Progenitor cell of endocrine pancreas (in vitro differentiated cells): ENCODE measurements around the gene UBE2G2. TPM values are rescaled to one million over a fixed set of nuclear protein-coding genes. Genes with fewer than 3 reads are reported as not detected.

Source experiments
- DNase-seq: peaks from one replicate; pipeline ENCODE4 v3.0.0; 2021; ENCODE audit warnings: low spot score; ENCODE audit not compliant: unreplicated experiment
- H3K27ac Mint-ChIP-seq: 2 replicates; pipeline ENCODE4 v1.8.0; 2021; ENCODE audit warnings: mild to moderate bottlenecking, moderate library complexity, mixed read lengths
- H3K27me3 Mint-ChIP-seq: 2 replicates; pipeline ENCODE4 v1.8.0; 2021; ENCODE audit warnings: mixed read lengths
- H3K36me3 Mint-ChIP-seq: 2 replicates; pipeline ENCODE4 v1.8.0; 2022; ENCODE audit warnings: mixed read lengths; ENCODE audit not compliant: insufficient read depth
- H3K4me1 Mint-ChIP-seq: 2 replicates; pipeline ENCODE4 v1.8.0; 2021; ENCODE audit warnings: low read depth, mixed read lengths
- H3K4me3 Mint-ChIP-seq: 2 replicates; pipeline ENCODE4 v1.8.0; 2021; ENCODE audit warnings: low read depth, mild to moderate bottlenecking, moderate library complexity, mixed read lengths
- H3K9me3 Mint-ChIP-seq: 2 replicates; pipeline ENCODE4 v1.8.0; 2021; ENCODE audit warnings: low read depth, mixed read lengths
- CTCF ChIP-seq: fragments of 200-600 bp; sonication (generic); IDR thresholded peaks from one replicate; pipeline ENCODE4 v1.5.0; 2021; ENCODE audit warnings: antibody characterized with exemption, mild to moderate bottlenecking; ENCODE audit not compliant: unreplicated experiment
- total RNA-seq: library from RNA; stranded (reverse); gene quantifications from 2 replicates; pipeline ENCODE4 v1.2.1, GENCODE V29; 2021

The UBE2G2 gene
- total RNA-seq, 1 donor from 2014 or later, result 78.7 TPM

GRCh38 chr21:44730951-44731579 is 70.6 kb downstream of the UBE2G2 start:
- DNase-seq, result no peak
- Mint-ChIP-seq H3K9me3 (no peaks in the 10 kb centered on the region), H3K4me1 (no peaks in the 10 kb centered on the region), H3K36me3 (no peaks in the 10 kb centered on the region), H3K27ac (no peak overlapping the region), H3K27me3 (peaks cover 32% of the 10 kb centered on the region), H3K4me3 (no peak overlapping the region)
- no peak for TF ChIP-seq CTCF

- no peak for DNase-seq
- Mint-ChIP-seq H3K36me3 (no peaks in the 10 kb centered on the region), H3K4me1 (no peaks in the 10 kb centered on the region), H3K4me3 (no peak overlapping the region), H3K27ac (no peak overlapping the region), H3K9me3 (no peaks in the 10 kb centered on the region), H3K27me3 (peaks cover 40% of the 10 kb centered on the region)
- TF ChIP-seq CTCF, result no peak
Measured at GRCh38 chr21:44730028-44730395, 71.6 kb downstream of the UBE2G2 start.

GRCh38 chr21:44729336-44730027 is 72.1 kb downstream of the UBE2G2 start:
- no peak for DNase-seq
- no peaks in the 10 kb centered on the region for H3K4me1 Mint-ChIP-seq

GRCh38 chr21:44728716-44729115 is 72.9 kb downstream of the UBE2G2 start:
- TF ChIP-seq CTCF, result no peak
- peaks cover 46% of the 10 kb centered on the region for H3K27me3 Mint-ChIP-seq
- H3K27ac Mint-ChIP-seq, result no peak overlapping the region
- no peaks in the 10 kb centered on the region for H3K9me3 Mint-ChIP-seq
- no peaks in the 10 kb centered on the region for H3K4me1 Mint-ChIP-seq
- H3K4me3 Mint-ChIP-seq, result no peak overlapping the region
- DNase-seq, result no peak
- no peaks in the 10 kb centered on the region for H3K36me3 Mint-ChIP-seq

More at GRCh38 chr21:44729336-44730027, 72.1 kb downstream of the UBE2G2 start:
- no peak for TF ChIP-seq CTCF
- Mint-ChIP-seq H3K4me3 (no peak overlapping the region), H3K36me3 (no peaks in the 10 kb centered on the region), H3K27ac (no peak overlapping the region), H3K9me3 (no peaks in the 10 kb centered on the region), H3K27me3 (peaks cover 43% of the 10 kb centered on the region)

GRCh38 chr21:44727757-44728156 is 73.9 kb downstream of the UBE2G2 start:
- Mint-ChIP-seq H3K27me3 (peaks cover 49% of the 10 kb centered on the region), H3K4me1 (peaks cover 5% of the 10 kb centered on the region), H3K9me3 (no peaks in the 10 kb centered on the region)

More at GRCh38 chr21:44727757-44728156, 73.9 kb downstream of the UBE2G2 start:
- no peak for DNase-seq
- Mint-ChIP-seq H3K4me3 (no peak overlapping the region), H3K36me3 (no peaks in the 10 kb centered on the region), H3K27ac (no peak overlapping the region)
- no peak for TF ChIP-seq CTCF
